Mesothelial cell of epicardium (in vitro differentiated cells): ENCODE results near the gene TNFRSF19. TPM values are rescaled to one million over a fixed set of nuclear protein-coding genes. Genes with fewer than 3 reads are reported as not detected.

Experiments
- DNase-seq, 2 experiments: peaks; one replicate each; pipeline ENCODE4 v3.0.0; 2021; ENCODE audit warnings: low spot score in 2 of 2; ENCODE audit not compliant: unreplicated experiment in 2 of 2
- H3K27ac Mint-ChIP-seq: 2 replicates; pipeline ENCODE4 v1.8.0; 2021; ENCODE audit warnings: mixed read lengths
- H3K27me3 Mint-ChIP-seq: 2 replicates; pipeline ENCODE4 v1.8.0; 2021; ENCODE audit warnings: low read depth, mixed read lengths
- H3K36me3 Mint-ChIP-seq: 2 replicates; pipeline ENCODE4 v1.8.0; 2021; ENCODE audit warnings: mixed read lengths
- H3K4me1 Mint-ChIP-seq: 2 replicates; pipeline ENCODE4 v1.8.0; 2021; ENCODE audit warnings: mixed read lengths
- H3K4me3 Mint-ChIP-seq: 2 replicates; pipeline ENCODE4 v1.8.0; 2021; ENCODE audit warnings: mild to moderate bottlenecking, moderate library complexity, mixed read lengths
- H3K9me3 Mint-ChIP-seq: 2 replicates; pipeline ENCODE4 v1.8.0; 2021; ENCODE audit warnings: mixed read lengths
- total RNA-seq: library from RNA; stranded (reverse); gene quantifications from 3 replicates; pipeline ENCODE4 v1.2.1, GENCODE V29; 2021
- TF ChIP-seq, protein P1 (sequence below): fragments of 200-600 bp; sonication (generic); IDR thresholded peaks from one replicate; pipeline ENCODE4 v1.5.0; 2021; ENCODE audit warnings: antibody characterized with exemption; ENCODE audit not compliant: unreplicated experiment

TNFRSF19 gene
- total RNA-seq, 1 donor from 2014 or later = 43.5 TPM

DNA sequence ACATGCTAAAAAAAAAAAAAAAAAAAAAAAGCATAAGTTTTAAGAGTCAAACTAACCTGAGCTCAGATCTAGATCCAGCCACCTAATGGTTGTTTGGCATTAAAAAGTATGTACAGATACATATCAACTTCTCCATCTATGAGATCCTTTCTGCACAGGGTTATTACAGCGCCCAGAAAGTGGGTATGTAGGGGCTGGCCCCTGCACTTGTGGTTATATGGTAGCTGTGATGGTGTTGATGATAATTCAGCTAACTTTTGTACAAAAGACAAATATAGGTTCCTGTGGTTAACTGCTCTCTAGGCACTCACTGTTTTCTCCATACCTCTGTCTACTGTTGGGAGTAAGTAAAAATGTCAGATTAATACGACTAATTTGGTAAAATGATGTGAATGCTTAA, 81.7 kb downstream of the TNFRSF19 start:
- TF ChIP-seq, protein P1, sequence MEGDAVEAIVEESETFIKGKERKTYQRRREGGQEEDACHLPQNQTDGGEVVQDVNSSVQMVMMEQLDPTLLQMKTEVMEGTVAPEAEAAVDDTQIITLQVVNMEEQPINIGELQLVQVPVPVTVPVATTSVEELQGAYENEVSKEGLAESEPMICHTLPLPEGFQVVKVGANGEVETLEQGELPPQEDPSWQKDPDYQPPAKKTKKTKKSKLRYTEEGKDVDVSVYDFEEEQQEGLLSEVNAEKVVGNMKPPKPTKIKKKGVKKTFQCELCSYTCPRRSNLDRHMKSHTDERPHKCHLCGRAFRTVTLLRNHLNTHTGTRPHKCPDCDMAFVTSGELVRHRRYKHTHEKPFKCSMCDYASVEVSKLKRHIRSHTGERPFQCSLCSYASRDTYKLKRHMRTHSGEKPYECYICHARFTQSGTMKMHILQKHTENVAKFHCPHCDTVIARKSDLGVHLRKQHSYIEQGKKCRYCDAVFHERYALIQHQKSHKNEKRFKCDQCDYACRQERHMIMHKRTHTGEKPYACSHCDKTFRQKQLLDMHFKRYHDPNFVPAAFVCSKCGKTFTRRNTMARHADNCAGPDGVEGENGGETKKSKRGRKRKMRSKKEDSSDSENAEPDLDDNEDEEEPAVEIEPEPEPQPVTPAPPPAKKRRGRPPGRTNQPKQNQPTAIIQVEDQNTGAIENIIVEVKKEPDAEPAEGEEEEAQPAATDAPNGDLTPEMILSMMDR = no peak
- no peaks in the 10 kb centered on the region for H3K27me3 Mint-ChIP-seq
- no peak overlapping the region for H3K27ac Mint-ChIP-seq

DNA sequence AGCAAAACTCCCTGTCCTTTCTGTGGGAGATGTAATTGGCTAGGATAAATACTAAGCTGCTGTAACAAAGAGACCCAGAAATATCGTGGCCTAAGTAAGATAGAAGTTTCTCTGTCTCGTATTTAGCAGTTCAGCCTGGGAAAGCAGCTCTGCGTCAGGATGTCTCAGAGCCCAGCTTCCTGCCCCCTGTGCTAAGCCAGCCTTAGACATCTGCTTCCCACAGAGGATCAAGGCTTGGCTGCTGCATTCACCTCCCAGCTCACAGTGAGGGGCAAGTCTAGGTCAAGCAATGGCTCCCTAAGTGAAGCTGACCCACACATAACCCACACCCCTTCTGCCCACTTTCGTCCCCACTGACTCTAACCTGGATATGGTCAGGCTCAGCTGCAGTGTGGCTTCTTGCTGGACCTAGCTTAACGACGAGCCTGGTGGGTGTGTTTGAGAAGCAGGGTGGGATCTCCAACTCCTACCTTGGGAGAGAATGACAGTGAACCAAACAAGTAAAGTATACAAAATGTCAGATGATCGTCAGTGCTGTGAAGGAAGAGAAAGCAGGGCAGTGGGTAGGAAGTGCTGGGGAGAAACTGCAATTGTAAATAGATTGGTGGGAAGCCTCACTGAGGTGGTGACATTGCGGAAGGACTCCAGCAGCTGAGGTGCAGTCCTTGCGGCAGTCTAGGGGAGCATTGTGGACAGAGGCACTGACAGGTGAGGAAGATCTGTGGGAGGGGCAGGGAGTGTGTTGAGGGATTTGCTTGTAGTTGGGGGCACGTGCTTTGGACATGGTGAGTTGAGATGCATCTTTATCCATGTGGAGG, 82.9 kb downstream of the TNFRSF19 start:
- H3K9me3 Mint-ChIP-seq = peaks cover 13% of the 10 kb centered on the region
- TF ChIP-seq, protein P1 = no peak
- DNase-seq = no peak
- peaks cover 19% of the 10 kb centered on the region for H3K4me1 Mint-ChIP-seq
- no peak overlapping the region for H3K4me3 Mint-ChIP-seq
- no peak overlapping the region for H3K27ac Mint-ChIP-seq
- H3K36me3 Mint-ChIP-seq = peaks cover 13% of the 10 kb centered on the region
- no peaks in the 10 kb centered on the region for H3K27me3 Mint-ChIP-seq

More for the DNA sequence above, 81.7 kb downstream of the TNFRSF19 start:
- no peak for DNase-seq
- no peak overlapping the region for H3K4me3 Mint-ChIP-seq
- H3K36me3 Mint-ChIP-seq = peaks cover 20% of the 10 kb centered on the region
- peaks cover 13% of the 10 kb centered on the region for H3K4me1 Mint-ChIP-seq
- peaks cover 16% of the 10 kb centered on the region for H3K9me3 Mint-ChIP-seq

DNA sequence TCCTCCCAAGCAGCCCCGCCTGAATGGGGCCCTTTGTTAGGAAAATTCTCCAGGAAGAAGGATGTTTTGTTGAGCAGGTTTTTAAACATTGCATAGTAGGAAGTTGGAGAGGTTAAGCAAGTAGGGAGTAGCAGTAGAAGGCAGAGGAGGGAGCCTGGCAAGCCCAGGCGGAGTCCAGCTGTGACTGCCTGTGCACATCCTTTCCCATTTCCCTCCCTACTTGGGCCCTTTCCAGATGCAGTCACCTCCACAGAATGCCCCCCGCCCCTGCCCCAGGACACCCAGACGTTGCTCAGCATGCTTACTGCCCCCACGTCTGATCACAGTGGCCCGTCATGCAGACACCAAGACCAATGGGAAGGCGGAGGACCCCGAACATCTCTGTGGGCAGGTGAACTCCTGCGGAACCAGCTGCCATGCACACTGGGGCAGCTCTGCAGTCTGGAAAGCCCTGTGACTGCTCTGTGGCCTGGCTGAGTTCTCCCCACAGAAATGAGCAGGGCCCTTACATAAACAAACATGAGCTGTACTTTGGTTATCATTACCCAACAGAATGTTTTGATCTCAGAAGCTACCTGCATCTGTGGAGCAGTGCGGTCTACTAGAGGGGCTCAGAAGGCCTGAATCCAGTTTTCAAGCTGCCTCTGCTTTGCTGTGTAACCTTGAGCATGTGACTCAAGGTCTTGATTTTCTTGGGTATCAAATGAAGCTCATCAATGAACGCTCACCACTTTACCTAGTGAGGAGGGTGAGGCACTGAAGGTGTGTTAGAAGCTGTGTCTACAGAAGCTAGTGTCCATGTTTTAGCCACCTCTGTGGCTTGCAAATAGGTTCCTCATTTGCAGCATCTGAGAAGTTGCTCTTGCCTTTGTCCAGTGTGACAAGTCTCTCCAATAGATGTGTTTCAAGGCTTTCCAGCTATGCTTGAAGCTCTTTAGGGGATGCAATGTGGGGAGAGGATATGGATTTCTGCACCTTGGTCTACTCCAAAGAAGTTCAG, 84.2 kb downstream of the TNFRSF19 start:
- Mint-ChIP-seq H3K4me3 (no peak overlapping the region), H3K4me1 (peaks cover 19% of the 10 kb centered on the region), H3K36me3 (peaks cover 4% of the 10 kb centered on the region), H3K27ac (no peak overlapping the region), H3K9me3 (peaks cover 3% of the 10 kb centered on the region), H3K27me3 (no peaks in the 10 kb centered on the region)
- no peak for DNase-seq
- TF ChIP-seq, protein P1 = no peak

DNA sequence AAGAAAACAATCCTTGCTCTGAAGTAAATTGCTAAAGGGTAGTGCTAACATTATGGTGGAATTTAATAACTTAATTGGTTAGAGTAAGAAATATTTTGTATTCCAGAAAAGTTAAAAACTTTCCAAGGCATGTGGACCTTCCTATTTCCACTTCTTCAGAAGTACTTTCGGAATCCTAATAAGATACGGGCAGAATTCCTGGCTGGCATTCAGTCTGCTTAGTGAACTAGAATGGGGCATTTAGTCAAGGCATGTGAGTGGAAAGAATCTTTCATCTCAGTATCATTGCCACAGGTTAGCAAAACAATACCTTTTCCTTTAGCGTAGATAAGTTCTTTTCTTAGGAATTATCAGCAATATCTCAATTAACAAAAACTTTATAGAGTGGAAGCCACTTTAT, 85.1 kb downstream of the TNFRSF19 start:
- Mint-ChIP-seq H3K27me3 (no peaks in the 10 kb centered on the region), H3K9me3 (no peaks in the 10 kb centered on the region), H3K4me1 (peaks cover 19% of the 10 kb centered on the region), H3K36me3 (peaks cover 4% of the 10 kb centered on the region), H3K4me3 (no peak overlapping the region), H3K27ac (no peak overlapping the region)
- TF ChIP-seq, protein P1 = no peak
- DNase-seq = no peak

DNA sequence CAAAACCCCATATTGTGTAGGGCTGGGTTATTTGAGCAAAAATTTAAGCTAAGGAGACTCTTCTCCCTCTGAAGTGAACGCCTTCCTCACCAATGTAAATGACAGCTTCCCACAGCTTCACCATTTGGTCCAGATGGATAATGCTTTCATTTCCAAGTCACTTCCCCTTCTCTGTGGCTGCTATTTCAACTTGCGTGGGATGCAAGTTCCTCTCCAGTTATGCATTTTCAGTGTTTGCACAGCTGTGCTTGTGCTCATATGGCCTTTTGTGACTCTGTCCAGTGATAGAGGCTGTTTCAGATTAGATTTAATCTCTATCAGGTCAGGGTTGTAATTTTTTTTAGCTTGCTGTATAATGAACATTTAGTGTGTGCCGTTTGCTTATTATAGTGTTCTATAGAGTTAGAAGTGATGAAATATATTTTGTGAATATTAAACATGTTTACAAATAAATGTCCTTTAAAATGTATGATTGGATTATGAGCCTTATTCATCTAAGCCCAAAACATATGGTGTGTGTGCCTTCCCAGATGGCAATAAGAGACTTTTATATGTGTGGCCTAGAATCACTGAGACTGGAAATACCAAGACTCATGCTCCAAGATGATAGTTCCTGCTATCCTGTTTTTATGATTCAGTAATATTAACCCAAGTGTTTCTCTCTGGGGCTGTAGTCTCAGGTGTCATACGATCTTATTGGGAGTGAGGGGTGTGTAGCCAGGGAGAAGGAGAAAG, 86.6 kb downstream of the TNFRSF19 start:
- Mint-ChIP-seq H3K27ac (no peak overlapping the region), H3K27me3 (no peaks in the 10 kb centered on the region), H3K4me1 (peaks cover 19% of the 10 kb centered on the region), H3K36me3 (peaks cover 14% of the 10 kb centered on the region), H3K4me3 (no peak overlapping the region), H3K9me3 (peaks cover 8% of the 10 kb centered on the region)
- TF ChIP-seq, protein P1 = no peak
- DNase-seq = no peak
